ENCODE results near the gene CRHBP. TPM values are rescaled to one million over a fixed set of nuclear protein-coding genes. Genes with fewer than 3 reads are reported as not detected.

Gene CRHBP
- total RNA-seq, 1 experiment from 2014 or later, result 27.8 TPM

GRCh38 chr5:76946090-76946489 lies 6.8 kb upstream of the CRHBP start:
- no peaks in the 10 kb centered on the region for H3K9me2 ChIP-seq (replicated peaks; ENCODE audit: insufficient read depth, low read length)
- DNase-seq, result no peak
- no peaks in the 10 kb centered on the region for H3K27me3 ChIP-seq (ENCODE audit: low read length)
- H3K4me3 ChIP-seq (ENCODE audit: low read length), result no peak overlapping the region
- H3K36me3 ChIP-seq (ENCODE audit: insufficient read depth, low read length), result no peaks in the 10 kb centered on the region
- no peaks in the 10 kb centered on the region; the same call in none of the 2 replicates for H3K4me1 ChIP-seq (ENCODE audit: low read length)
- H3K4me2 ChIP-seq (ENCODE audit: low read depth, low read length, poor library complexity, severe bottlenecking), result no peak overlapping the region
- peaks cover 9% of the 10 kb centered on the region; the same call in 1 of the 2 replicates for H3K79me2 ChIP-seq (ENCODE audit: low read length)
- H3K9me3 ChIP-seq (ENCODE audit: low read length), result no peaks in the 10 kb centered on the region
- H3K27ac ChIP-seq (ENCODE audit: low read length), result no peak overlapping the region
- H3K9ac ChIP-seq (ENCODE audit: low read length), result no peak overlapping the region
- H4K20me1 ChIP-seq (ENCODE audit: insufficient read depth, low read depth, low read length), result 0 out of 2 replicates have a peak, but pooled peaks cover 3% of the 10 kb centered on the region
- no peak overlapping the region for H2AFZ ChIP-seq (ENCODE audit: low read length)

- no peaks in the 10 kb centered on the region for H3K9me3 ChIP-seq (ENCODE audit: low read length)
- no peaks in the 10 kb centered on the region for H3K36me3 ChIP-seq (ENCODE audit: insufficient read depth, low read length)
- no peak overlapping the region for H3K4me3 ChIP-seq (ENCODE audit: low read length)
- H3K9me2 ChIP-seq (replicated peaks; ENCODE audit: insufficient read depth, low read length), result no peaks in the 10 kb centered on the region
- H3K79me2 ChIP-seq (ENCODE audit: low read length), result peaks cover 10% of the 10 kb centered on the region; the same call in 1 of the 2 replicates
- H2AFZ ChIP-seq (ENCODE audit: low read length), result no peak overlapping the region
- H4K20me1 ChIP-seq (ENCODE audit: insufficient read depth, low read depth, low read length), result 0 out of 2 replicates have a peak, but pooled peaks cover 3% of the 10 kb centered on the region
- H3K27me3 ChIP-seq (ENCODE audit: low read length), result no peaks in the 10 kb centered on the region
- no peak for DNase-seq
- no peaks in the 10 kb centered on the region; the same call in none of the 2 replicates for H3K4me1 ChIP-seq (ENCODE audit: low read length)
- H3K9ac ChIP-seq (ENCODE audit: low read length), result no peak overlapping the region
- H3K4me2 ChIP-seq (ENCODE audit: low read depth, low read length, poor library complexity, severe bottlenecking), result no peak overlapping the region
- H3K27ac ChIP-seq (ENCODE audit: low read length), result no peak overlapping the region
These were observed 5.8 kb upstream of the CRHBP start for GRCh38 chr5:76947082-76947503.

GRCh38 chr5:76953551-76954382 lies 922 bp downstream of the CRHBP start:
- H3K4me3 ChIP-seq (ENCODE audit: low read length), result no peak overlapping the region
- H3K36me3 ChIP-seq (ENCODE audit: insufficient read depth, low read length), result 0 out of 2 replicates have a peak, but pooled peaks cover 3% of the 10 kb centered on the region
- H4K20me1 ChIP-seq (ENCODE audit: insufficient read depth, low read depth, low read length), result no peaks in the 10 kb centered on the region
- no peak overlapping the region for H2AFZ ChIP-seq (ENCODE audit: low read length)
- H3K9me2 ChIP-seq (replicated peaks; ENCODE audit: insufficient read depth, low read length), result no peaks in the 10 kb centered on the region
- no peak overlapping the region for H3K4me2 ChIP-seq (ENCODE audit: low read depth, low read length, poor library complexity, severe bottlenecking)
- no peaks in the 10 kb centered on the region for H3K9me3 ChIP-seq (ENCODE audit: low read length)
- no peaks in the 10 kb centered on the region for H3K27me3 ChIP-seq (ENCODE audit: low read length)
- DNase-seq, result no peak
- no peak overlapping the region for H3K9ac ChIP-seq (ENCODE audit: low read length)
- H3K4me1 ChIP-seq (ENCODE audit: low read length), result no peaks in the 10 kb centered on the region
- H3K79me2 ChIP-seq (ENCODE audit: low read length), result 0 out of 2 replicates have a peak, but pooled peaks cover 3% of the 10 kb centered on the region
- no peak overlapping the region for H3K27ac ChIP-seq (ENCODE audit: low read length)

- Histone ChIP-seq H3K4me3 (ENCODE audit: low read length) (no peak overlapping the region), H3K9me2 (replicated peaks; ENCODE audit: insufficient read depth, low read length) (no peaks in the 10 kb centered on the region), H3K9me3 (ENCODE audit: low read length) (no peaks in the 10 kb centered on the region), H3K36me3 (ENCODE audit: insufficient read depth, low read length) (0 out of 2 replicates have a peak, but pooled peaks cover 3% of the 10 kb centered on the region), H3K27me3 (ENCODE audit: low read length) (no peaks in the 10 kb centered on the region), H3K79me2 (ENCODE audit: low read length) (0 out of 2 replicates have a peak, but pooled peaks cover 3% of the 10 kb centered on the region), H3K27ac (ENCODE audit: low read length) (no peak overlapping the region), H3K4me2 (ENCODE audit: low read depth, low read length, poor library complexity, severe bottlenecking) (no peak overlapping the region), H4K20me1 (ENCODE audit: insufficient read depth, low read depth, low read length) (no peaks in the 10 kb centered on the region), H3K9ac (ENCODE audit: low read length) (no peak overlapping the region), H3K4me1 (ENCODE audit: low read length) (no peaks in the 10 kb centered on the region), H2AFZ (ENCODE audit: low read length) (no peak overlapping the region)
- DNase-seq, result no peak
These were observed 1.5 kb downstream of the CRHBP start for GRCh38 chr5:76954383-76954763.

GRCh38 chr5:76956033-76956432 lies 3.2 kb downstream of the CRHBP start:
- Histone ChIP-seq H2AFZ (ENCODE audit: low read length) (no peak overlapping the region), H3K4me1 (ENCODE audit: low read length) (peaks cover 8% of the 10 kb centered on the region), H3K79me2 (ENCODE audit: low read length) (0 out of 2 replicates have a peak, but pooled peaks cover 2% of the 10 kb centered on the region), H3K27me3 (ENCODE audit: low read length) (no peaks in the 10 kb centered on the region), H3K9me2 (replicated peaks; ENCODE audit: insufficient read depth, low read length) (no peaks in the 10 kb centered on the region), H3K36me3 (ENCODE audit: insufficient read depth, low read length) (peaks cover 3% of the 10 kb centered on the region; the same call in 1 of the 2 replicates), H3K9ac (ENCODE audit: low read length) (no peak overlapping the region), H3K4me2 (ENCODE audit: low read depth, low read length, poor library complexity, severe bottlenecking) (no peak overlapping the region), H3K27ac (ENCODE audit: low read length) (no peak overlapping the region), H4K20me1 (ENCODE audit: insufficient read depth, low read depth, low read length) (no peaks in the 10 kb centered on the region), H3K9me3 (ENCODE audit: low read length) (no peaks in the 10 kb centered on the region), H3K4me3 (ENCODE audit: low read length) (no peak overlapping the region)
- DNase-seq, result no peak

- Histone ChIP-seq H3K27ac (ENCODE audit: low read length) (no peak overlapping the region), H3K4me2 (ENCODE audit: low read depth, low read length, poor library complexity, severe bottlenecking) (no peak overlapping the region)
These were observed 6.3 kb downstream of the CRHBP start for GRCh38 chr5:76958991-76959767.

DNA sequence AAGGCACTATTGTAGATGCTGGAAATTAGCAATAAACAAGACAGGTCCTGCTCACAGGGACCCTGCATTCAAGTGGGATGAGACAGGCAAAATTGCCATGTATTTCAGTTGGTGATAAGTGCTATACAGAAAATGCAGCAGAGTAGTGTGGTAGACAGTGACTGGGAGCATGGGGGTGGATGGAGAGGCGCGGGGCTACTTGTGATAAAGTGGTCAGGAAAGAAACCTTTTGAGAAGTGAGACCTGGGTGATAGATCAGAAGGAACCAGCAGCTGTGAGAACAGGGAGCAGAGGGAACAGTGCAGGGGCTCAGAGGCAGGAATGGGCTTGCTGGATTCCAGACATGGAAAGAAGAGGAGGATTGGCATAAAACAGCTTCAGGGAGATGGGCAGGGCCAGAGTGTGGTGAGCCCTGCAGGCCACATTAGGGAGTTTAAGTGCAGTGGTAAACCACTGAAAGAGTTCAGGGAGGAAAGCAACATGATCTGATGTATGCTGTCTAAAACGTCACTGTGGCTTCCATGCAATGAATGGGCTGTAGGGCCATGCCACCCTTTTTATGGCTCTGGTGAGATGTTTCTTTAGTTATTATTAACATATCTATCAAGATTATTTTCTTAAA lies 7.3 kb downstream of the CRHBP start:
- Histone ChIP-seq H3K36me3 (ENCODE audit: insufficient read depth, low read length) (peaks cover 3% of the 10 kb centered on the region; the same call in 1 of the 2 replicates), H3K9me3 (ENCODE audit: low read length) (no peaks in the 10 kb centered on the region), H3K9ac (ENCODE audit: low read length) (0 out of 2 replicates have a peak overlapping the region, but pooled peaks have one; percentile 7), H3K4me1 (ENCODE audit: low read length) (peaks cover 16% of the 10 kb centered on the region), H4K20me1 (ENCODE audit: insufficient read depth, low read depth, low read length) (no peaks in the 10 kb centered on the region), H3K9me2 (replicated peaks; ENCODE audit: insufficient read depth, low read length) (no peaks in the 10 kb centered on the region), H3K4me3 (ENCODE audit: low read length) (no peak overlapping the region), H3K4me2 (ENCODE audit: low read depth, low read length, poor library complexity, severe bottlenecking) (no peak overlapping the region), H3K27me3 (ENCODE audit: low read length) (no peaks in the 10 kb centered on the region), H3K27ac (ENCODE audit: low read length) (no peak overlapping the region), H2AFZ (ENCODE audit: low read length) (no peak overlapping the region), H3K79me2 (ENCODE audit: low read length) (no peaks in the 10 kb centered on the region)
- no peak for DNase-seq

More at GRCh38 chr5:76958991-76959767, 6.3 kb downstream of the CRHBP start:
- no peak overlapping the region for H2AFZ ChIP-seq (ENCODE audit: low read length)
- H4K20me1 ChIP-seq (ENCODE audit: insufficient read depth, low read depth, low read length), result no peaks in the 10 kb centered on the region
- DNase-seq, result no peak
- H3K27me3 ChIP-seq (ENCODE audit: low read length), result no peaks in the 10 kb centered on the region
- peaks cover 3% of the 10 kb centered on the region; the same call in 1 of the 2 replicates for H3K36me3 ChIP-seq (ENCODE audit: insufficient read depth, low read length)
- no peaks in the 10 kb centered on the region for H3K9me2 ChIP-seq (replicated peaks; ENCODE audit: insufficient read depth, low read length)
- H3K79me2 ChIP-seq (ENCODE audit: low read length), result no peaks in the 10 kb centered on the region
- H3K9ac ChIP-seq (ENCODE audit: low read length), result no peak overlapping the region
- no peak overlapping the region for H3K4me3 ChIP-seq (ENCODE audit: low read length)
- peaks cover 16% of the 10 kb centered on the region for H3K4me1 ChIP-seq (ENCODE audit: low read length)
- no peaks in the 10 kb centered on the region for H3K9me3 ChIP-seq (ENCODE audit: low read length)

Measured in Karpas-422 (cell line).